Subcutaneous adipose tissue (tissue), 4 donors: ENCODE measurements around the gene KAZN. TPM values are rescaled to one million over a fixed set of nuclear protein-coding genes. Genes with fewer than 3 reads are reported as not detected.

ENCODE experiments used
- total RNA-seq, 4 donors: library from RNA; depleted of rRNA; stranded (reverse); fragments of >200 nt; gene quantifications; one replicate each; pipeline ENCODE4 v1.1.0, GENCODE V29; 2016
- TF ChIP-seq, protein P1 (sequence below): fragments of 450-650 bp; IDR thresholded peaks from one replicate; pipeline ENCODE4 v1.5.1; 2016; ENCODE audit warnings: low read depth, mild to moderate bottlenecking, control low read depth, antibody characterized with exemption, moderate library complexity

The KAZN gene
- total RNA-seq, 4 donors from 2014 or later = 7.5 to 22.2 (median 10.4) TPM

DNA sequence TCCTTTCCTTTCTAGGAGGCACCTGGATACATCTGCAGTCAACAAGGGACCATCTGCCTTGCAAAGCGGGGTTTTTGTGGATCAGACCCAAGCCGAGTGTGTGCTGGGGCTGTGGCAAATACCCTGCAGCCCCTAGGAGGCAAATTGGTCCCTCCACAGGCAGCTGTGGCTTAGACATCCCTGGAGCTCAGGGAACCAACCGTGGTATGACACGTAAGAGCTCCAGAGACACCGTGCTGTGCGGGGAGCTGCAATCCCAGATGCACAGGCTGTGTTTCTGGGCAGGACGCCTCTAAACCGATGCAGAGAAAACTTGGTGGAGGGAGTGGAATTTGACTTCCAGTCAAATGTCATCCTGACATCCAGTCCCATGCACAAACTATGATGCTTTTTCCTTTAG lies 141.5 kb downstream of the KAZN start:
- TF ChIP-seq, protein P1, sequence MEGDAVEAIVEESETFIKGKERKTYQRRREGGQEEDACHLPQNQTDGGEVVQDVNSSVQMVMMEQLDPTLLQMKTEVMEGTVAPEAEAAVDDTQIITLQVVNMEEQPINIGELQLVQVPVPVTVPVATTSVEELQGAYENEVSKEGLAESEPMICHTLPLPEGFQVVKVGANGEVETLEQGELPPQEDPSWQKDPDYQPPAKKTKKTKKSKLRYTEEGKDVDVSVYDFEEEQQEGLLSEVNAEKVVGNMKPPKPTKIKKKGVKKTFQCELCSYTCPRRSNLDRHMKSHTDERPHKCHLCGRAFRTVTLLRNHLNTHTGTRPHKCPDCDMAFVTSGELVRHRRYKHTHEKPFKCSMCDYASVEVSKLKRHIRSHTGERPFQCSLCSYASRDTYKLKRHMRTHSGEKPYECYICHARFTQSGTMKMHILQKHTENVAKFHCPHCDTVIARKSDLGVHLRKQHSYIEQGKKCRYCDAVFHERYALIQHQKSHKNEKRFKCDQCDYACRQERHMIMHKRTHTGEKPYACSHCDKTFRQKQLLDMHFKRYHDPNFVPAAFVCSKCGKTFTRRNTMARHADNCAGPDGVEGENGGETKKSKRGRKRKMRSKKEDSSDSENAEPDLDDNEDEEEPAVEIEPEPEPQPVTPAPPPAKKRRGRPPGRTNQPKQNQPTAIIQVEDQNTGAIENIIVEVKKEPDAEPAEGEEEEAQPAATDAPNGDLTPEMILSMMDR = no peak

DNA sequence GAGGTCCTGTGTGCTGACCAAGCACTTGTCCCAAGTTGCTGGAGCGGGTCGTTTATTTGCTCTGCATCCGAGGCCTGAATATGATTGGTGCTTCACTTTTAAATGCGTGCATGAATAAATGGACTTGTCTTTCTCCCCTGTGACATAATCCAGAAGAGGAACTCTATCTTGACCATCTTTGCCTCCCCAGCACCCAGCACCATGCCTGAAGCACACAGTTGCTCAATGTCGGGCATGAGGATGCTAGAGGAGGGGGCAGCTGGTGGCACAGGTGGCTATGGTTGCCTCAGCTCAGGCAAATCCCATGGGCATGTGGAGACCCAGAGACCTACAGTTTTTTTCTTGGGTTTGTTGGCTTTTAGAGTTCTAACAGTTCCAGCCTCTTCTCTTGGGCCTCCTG lies 142.6 kb downstream of the KAZN start:
- TF ChIP-seq, protein P1 = no peak

DNA sequence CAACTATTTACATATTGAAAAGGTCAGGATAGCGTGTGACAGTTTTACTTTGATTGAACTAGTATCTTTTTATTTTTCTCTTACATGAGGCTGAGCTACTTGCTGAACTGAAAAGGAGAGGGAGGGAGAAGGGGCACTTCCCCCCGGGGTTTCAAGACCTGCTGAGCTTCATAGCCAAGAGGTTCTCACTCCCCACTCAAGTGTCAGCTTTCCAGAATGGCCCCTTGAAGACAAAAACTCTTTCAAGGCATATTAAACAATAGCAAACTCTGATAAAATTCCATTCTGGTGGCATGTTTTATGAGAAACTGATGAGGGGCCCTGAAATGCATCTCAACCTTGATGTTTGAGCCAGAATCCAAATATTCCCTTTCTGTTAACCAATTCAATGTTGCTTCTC lies 143.0 kb downstream of the KAZN start:
- TF ChIP-seq, protein P1 = no peak

DNA sequence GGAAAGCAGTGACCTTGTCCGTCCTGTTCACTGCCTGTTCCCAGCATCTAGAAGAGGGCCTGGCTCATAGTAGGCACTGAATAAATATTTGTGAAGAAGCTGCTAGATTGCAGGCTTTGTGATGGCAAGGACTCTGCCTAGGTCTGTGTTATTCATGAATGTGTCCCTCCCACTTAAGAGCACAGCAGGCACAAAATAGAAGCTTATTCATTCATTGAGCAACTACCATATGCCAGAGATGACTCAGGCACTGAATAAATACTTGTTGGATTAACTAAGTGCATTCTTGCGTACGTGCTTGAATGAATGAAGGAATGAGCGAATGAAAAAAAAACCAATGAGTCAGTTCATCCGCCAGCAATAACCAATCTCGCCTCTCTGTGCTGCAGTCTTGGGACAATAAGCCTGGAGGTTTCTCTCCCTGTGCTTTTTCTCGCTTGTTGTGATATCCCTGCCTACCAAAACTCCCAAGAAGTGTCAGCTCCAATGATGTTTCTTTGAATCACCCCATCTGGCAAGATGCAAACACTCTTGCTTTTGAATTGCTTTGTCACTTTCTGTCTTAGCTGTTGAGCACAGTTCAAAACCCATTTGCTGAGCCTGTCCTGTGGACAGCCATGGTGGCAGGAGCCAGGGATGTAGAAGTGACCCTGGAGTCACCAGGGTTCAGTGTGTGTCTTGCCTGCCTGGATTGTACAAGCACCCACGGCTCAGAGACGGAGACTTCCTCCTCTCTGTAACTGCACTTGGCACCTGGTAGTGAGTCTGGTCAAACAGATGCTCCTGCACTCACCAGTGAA lies 143.9 kb downstream of the KAZN start:
- TF ChIP-seq, protein P1 = no peak

DNA sequence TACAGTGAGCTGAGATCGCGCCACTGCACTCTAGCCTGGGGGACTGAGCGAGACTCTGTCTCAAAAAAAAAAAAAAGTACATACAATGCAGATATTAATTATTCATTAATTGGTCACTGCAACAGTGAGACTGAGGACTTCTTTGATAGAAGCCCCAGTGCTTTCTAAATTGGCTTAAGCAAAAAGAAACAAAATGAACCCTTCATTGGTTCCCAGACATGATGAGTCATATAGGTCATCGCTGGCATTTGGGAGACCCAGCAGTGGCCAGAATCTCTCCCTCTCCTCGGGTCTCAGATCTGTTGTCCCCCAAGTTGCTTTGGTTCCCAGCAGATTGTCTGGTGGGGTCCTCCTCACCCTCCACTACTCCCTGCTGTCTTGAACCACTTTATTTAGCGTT lies 144.9 kb downstream of the KAZN start:
- TF ChIP-seq, protein P1 = no peak

DNA sequence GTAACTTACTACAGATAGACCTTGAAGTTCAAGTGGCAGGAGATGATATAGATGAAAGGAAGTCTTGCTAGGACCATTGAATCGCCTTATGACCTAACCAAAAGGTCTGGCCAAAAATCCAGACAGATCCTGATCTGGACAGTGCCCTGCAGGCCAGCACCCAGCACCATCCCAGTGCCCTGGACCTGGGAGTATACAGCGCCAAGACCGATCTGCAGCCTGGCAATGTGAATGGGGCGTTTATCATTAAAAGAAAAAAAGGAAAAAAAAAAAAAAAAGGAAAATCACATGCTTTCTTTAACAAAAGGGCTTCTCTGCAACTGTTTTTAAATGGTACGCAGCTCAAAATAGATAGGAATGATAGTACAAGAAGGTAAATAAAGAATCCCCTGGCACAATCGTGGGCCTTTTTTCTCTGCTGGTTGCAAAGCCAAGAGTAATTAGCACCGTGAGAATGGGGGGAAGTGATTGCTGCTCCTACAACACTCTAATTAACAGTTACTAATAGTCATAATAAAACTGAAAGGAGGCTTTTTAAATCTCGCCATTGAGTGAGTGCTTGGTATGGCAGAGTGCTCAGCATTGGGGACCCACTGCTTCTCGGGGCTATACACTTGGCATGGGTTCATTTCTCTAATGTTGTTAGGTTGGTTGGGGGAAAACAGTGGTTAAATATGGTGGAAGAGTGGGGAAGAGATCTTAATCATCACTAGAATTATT lies 146.7 kb downstream of the KAZN start:
- TF ChIP-seq, protein P1 = no peak

DNA sequence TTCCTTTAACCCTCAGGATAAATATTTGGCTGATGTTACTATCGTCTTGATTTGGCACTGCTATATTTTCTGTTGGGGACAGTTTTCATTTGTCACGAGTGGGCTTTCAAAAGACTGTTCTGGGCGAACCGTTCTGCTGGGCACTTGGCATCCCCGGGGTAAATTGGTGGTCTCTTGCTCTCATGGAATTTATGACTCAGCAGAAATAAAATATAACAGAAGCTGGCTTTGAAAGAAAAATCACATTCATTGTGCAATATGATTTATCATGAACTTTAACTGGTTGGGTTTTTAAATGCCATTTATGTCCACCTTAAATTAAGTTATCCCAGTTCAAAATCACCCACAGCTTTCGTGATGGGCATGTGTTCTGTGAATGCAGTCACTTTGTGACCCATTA lies 147.3 kb downstream of the KAZN start:
- TF ChIP-seq, protein P1 = no peak
